Inflammatory macrophage treated with lipopolysaccharide for 1 hour (primary cell): Measurements from ENCODE around the gene MACROH2A2.
A peak's percentile ranks its signal among the peaks of the same experiment; 100 is the strongest.
"Not testable (repeated sequence)": the region's sequence is repeated elsewhere in the genome, so short reads cannot be mapped to it uniquely, and the experiment has no call there.

Experiments used
- DNase-seq, 2 donors: peaks; one replicate each; pipeline ENCODE4 v3.0.0-alpha.2; 2020 to 2022

The MACROH2A2 gene

GRCh38 chr10:70132098-70133029 lies 79.7 kb downstream of the MACROH2A2 start, which contains the start of gene AIFM2:
Gene AIFM2 (minus strand): TSS chr10:70132825. CDS start chr10:70124084, 8,741 bp downstream.
- peak; percentile 42 to 44 for DNase-seq

DNA sequence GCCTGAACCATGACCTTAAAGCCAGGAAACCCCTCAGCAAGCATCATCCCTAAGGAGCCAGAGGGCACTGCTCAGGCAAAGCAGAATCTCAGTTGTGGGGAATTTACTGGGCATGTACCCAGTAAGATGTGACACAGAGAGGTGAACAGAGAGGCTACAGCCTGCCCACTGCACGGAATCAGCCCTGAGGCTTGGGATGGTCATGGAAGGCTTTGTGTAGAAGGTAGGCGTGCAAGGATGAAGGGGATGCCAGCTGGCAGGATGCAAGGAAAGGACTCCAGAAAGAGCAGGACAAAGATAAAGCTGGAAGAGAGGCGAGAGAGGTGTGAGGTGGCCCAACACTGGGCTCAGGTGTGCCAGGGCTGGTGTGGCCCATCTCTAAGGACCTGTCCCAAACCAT lies 82.4 kb downstream of the MACROH2A2 start:
- DNase-seq: no peak

DNA sequence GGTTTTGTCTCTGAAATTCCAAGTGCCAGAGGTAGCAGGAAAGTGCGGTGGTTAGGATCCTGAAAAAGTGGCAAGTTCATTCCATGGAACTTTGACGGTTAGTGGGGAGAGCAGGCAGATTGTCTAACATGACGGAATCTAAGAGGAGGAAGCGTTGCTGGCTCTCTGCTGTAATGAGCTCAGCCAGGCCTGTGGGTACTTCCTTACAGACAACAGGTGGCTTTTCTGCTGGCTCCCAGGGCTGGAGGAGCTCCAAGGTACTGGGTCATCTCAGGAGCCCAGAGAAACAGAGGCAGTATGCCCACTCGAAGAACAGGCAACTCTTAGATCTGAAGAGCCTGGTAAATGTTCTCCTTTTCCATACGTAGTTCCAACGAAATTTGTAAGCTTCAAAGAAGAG lies 83.0 kb downstream of the MACROH2A2 start:
- no peak for DNase-seq

- no peak for DNase-seq
These were observed 84.5 kb downstream of the MACROH2A2 start for GRCh38 chr10:70137135-70137534.

- DNase-seq: no peak
These were observed 85.6 kb downstream of the MACROH2A2 start for GRCh38 chr10:70137927-70138883.

DNA sequence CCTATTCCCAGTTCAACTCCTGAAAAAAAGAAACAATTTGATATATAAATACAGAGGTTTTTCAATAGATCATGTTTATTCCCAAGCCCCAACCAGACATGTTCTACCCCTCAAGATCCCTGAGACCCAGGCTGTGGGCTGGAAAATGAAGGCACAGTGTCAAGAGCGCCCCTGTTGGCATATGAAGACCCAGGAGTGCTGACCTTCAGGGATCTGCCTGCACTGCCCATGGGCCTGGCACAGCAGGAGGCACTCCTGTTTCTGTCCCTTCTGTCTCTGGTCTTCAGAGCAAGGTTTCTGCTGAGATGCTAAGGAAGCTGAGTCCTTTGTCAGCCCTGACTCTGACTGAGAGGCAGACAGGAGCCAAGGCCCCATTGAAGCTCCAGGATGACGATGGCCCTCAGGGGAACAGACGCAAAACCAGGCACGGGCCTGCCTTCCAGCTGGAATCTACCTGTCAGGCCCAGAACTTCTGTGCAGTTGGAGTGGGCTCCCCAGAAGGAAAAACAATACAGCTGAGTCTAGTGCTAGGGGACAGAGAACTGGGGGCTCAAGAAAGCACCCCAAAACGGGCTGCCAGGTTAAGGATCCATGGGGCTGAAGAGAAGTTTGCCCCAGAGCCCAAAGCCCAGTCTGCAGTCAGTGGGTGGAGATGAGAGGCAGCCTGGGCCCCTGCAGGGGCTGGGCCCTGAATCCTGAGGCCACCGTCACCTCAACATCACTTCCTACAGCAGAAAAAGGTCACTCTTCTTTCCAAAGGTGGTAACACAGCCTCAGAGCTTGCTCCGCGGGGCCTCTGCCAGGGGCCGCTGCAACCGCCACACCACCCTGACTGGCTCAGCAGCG lies 86.7 kb downstream of the MACROH2A2 start:
- DNase-seq: no peak

GRCh38 chr10:70139997-70140250 lies 87.3 kb downstream of the MACROH2A2 start:
- DNase-seq: no peak

- no peak for DNase-seq
These were observed 87.7 kb downstream of the MACROH2A2 start for GRCh38 chr10:70140297-70140696.

GRCh38 chr10:70142555-70142954 lies 89.9 kb downstream of the MACROH2A2 start:
- DNase-seq: no peak

DNA sequence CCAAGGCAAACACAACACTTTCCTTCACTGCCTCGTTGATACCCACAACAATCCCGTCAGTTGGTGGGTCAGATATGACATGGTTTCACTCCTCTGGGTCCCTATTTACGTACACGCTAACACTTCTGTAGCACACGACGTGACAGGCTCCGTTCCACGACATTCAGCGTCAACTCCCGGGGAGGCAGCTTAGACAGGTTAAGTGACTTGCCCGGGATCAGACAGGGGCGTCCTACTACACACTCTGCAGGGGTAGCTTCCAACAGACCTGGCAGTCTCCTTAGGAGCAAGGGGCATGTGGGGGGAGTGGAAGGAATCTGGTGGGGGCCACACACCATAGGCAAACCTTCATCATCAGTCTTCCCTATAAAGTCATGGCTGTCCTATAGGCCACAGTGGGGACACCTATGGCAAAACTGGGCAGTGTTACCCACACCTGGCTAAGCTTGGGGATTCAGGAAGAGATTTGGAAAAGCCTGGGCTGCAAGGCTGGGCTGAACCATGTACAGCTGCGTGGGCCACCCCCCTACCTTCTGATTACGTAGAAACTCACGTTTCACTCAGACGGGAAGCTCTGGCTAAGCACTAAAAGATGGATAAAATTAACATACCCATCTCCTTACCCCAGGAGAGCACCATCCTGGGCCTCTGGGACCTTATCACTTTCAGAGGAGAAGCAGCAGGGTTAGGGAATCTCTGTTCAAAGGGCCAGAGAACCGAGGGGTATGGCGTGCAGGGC lies 91.9 kb downstream of the MACROH2A2 start:
- no peak for DNase-seq

- DNase-seq: no peak
These were observed 92.6 kb downstream of the MACROH2A2 start for GRCh38 chr10:70145166-70145665.

- DNase-seq: peak; percentile 55 to 60
These were observed 93.2 kb downstream of the MACROH2A2 start for GRCh38 chr10:70145666-70146488.

DNA sequence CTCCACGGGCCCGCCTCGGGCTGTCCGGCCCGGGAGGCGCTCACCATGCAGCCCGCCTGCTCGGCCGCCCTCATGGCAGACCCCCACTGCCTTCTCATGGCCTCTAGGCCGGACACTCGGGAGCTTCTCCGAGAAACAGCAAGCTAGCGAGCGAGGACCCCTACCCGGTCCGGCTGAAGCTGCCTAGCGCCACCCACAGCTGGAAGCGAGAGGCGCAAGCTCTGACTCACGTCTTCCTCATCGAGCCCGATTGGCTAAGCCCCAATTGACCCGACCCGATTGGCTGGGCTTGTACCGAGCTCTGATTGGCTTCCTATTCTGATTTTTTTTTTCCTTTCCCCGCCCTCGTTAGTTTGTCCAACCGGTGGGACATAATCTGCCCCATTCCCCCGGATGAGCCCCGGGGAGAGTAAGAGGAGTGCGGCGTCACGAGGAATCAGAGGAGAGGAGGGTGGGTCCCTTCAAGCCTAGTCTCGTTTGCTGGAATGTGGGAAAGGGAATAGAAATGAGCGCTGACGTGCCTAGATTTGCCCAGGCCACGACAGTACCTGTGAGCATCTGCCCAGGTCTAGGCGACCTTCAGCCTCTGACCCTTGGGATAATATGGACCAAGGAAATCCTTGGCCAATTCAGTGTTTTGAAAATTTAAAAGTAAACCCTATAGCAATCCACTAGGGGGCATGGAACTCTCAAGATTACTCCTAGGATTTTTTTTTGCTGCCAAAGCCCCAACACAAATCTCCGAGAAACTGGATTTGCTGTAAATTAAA lies 94.0 kb downstream of the MACROH2A2 start, which contains the start of gene TYSND1:
TSS of gene TYSND1 (minus strand) at position 212 of the 770 bp plus-strand sequence. CDS start at position 98, 114 bp downstream.
- DNase-seq: peak; percentile 93 to 95

- no peak for DNase-seq
These were observed 94.6 kb downstream of the MACROH2A2 start for GRCh38 chr10:70147259-70147625.

DNA sequence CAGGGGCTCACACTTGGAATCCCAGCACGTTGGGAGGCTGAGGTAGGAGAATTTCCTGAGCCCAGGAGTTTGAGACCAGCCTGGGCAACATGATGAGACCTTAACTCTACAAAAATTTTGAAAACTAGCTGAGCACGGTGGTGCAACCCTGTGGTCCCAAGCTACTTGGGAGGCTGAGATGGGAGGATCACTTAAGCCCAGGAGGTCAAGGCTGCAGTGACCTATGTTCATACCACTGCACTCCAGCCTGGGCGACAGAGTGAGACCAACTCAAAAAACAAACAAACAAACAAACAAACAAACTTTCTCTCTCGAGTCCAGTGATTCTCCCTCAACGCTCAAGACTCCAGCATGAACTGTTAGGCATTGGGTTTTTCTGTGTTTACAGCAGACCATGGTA lies 95.9 kb downstream of the MACROH2A2 start:
- DNase-seq: no peak

GRCh38 chr10:70155255-70155838 lies 102.7 kb downstream of the MACROH2A2 start:
- DNase-seq: no peak

- no peak for DNase-seq
These were observed 105.5 kb downstream of the MACROH2A2 start for GRCh38 chr10:70158113-70158512.

GRCh38 chr10:70159366-70159765 lies 106.7 kb downstream of the MACROH2A2 start:
- not testable (repeated sequence) for DNase-seq

- no peak for DNase-seq
These were observed 108.2 kb downstream of the MACROH2A2 start for GRCh38 chr10:70160798-70161197.
